ENCODE results near the gene PRKCZ.

Gene PRKCZ

GRCh38 chr1:2049718-2050431, at the start of gene PRKCZ:
Gene PRKCZ (plus strand): TSS chr1:2050411. CDS start chr1:2050631, 220 bp downstream.
- peak; percentile 65 for DNase-seq

- no peak for DNase-seq
Observed at GRCh38 chr1:2000432-2000831, 49.8 kb upstream of the PRKCZ start.

GRCh38 chr1:2000850-2001249, 49.4 kb upstream of the PRKCZ start:
- DNase-seq: no peak

- DNase-seq: peak; percentile 71
Observed at GRCh38 chr1:2001773-2002411, 48.3 kb upstream of the PRKCZ start.

- peak; percentile 93 for DNase-seq
Observed at GRCh38 chr1:2003541-2004131, 46.6 kb upstream of the PRKCZ start, which contains the start of gene CFAP74. Gene CFAP74 (minus strand): TSS chr1:2003786. CDS start chr1:1990956, 12,830 bp downstream.

GRCh38 chr1:2004856-2005255, 45.4 kb upstream of the PRKCZ start:
- no peak for DNase-seq

GRCh38 chr1:2009101-2010053, 40.8 kb upstream of the PRKCZ start:
- DNase-seq: no peak

- no peak for DNase-seq
Observed at GRCh38 chr1:2014181-2014580, 36.0 kb upstream of the PRKCZ start.

GRCh38 chr1:2014741-2015735, 35.2 kb upstream of the PRKCZ start:
- DNase-seq: peak; percentile 10

GRCh38 chr1:2016123-2016522, 34.1 kb upstream of the PRKCZ start:
- no peak for DNase-seq

- peak; percentile 48 for DNase-seq
Observed at GRCh38 chr1:2018217-2019171, 31.7 kb upstream of the PRKCZ start.

- DNase-seq: peak; percentile 60
Observed at GRCh38 chr1:2019172-2019543, 31.1 kb upstream of the PRKCZ start, which contains the start of gene GABRD. Gene GABRD (plus strand): TSS chr1:2019345. CDS start chr1:2019424, 79 bp downstream.

- peak; percentile 71 for DNase-seq
Observed at GRCh38 chr1:2019571-2020309, 30.5 kb upstream of the PRKCZ start.

- DNase-seq: no peak
Observed at GRCh38 chr1:2020310-2020655, 29.9 kb upstream of the PRKCZ start.

GRCh38 chr1:2021550-2021949, 28.7 kb upstream of the PRKCZ start:
- DNase-seq: no peak

GRCh38 chr1:2022063-2022770, 28.0 kb upstream of the PRKCZ start:
- DNase-seq: no peak

GRCh38 chr1:2023187-2023586, 27.0 kb upstream of the PRKCZ start:
- no peak for DNase-seq

GRCh38 chr1:2024451-2024850, 25.8 kb upstream of the PRKCZ start:
- no peak for DNase-seq

- no peak for DNase-seq
Observed at GRCh38 chr1:2024887-2025286, 25.3 kb upstream of the PRKCZ start.

Data from eye (tissue), 1 donor.